GM12873 (cell line): ENCODE data around the gene ADAMTS14.

ENCODE experiments used
- TF ChIP-seq, protein P1 (sequence below): IDR thresholded peaks from 2 replicates; pipeline ENCODE4 v1.5.1; 2012; ENCODE audit warnings: low read depth, mild to moderate bottlenecking, moderate library complexity, low read length, control low read depth; ENCODE audit not compliant: insufficient read depth; ENCODE audit errors: missing control alignments

Gene ADAMTS14

DNA sequence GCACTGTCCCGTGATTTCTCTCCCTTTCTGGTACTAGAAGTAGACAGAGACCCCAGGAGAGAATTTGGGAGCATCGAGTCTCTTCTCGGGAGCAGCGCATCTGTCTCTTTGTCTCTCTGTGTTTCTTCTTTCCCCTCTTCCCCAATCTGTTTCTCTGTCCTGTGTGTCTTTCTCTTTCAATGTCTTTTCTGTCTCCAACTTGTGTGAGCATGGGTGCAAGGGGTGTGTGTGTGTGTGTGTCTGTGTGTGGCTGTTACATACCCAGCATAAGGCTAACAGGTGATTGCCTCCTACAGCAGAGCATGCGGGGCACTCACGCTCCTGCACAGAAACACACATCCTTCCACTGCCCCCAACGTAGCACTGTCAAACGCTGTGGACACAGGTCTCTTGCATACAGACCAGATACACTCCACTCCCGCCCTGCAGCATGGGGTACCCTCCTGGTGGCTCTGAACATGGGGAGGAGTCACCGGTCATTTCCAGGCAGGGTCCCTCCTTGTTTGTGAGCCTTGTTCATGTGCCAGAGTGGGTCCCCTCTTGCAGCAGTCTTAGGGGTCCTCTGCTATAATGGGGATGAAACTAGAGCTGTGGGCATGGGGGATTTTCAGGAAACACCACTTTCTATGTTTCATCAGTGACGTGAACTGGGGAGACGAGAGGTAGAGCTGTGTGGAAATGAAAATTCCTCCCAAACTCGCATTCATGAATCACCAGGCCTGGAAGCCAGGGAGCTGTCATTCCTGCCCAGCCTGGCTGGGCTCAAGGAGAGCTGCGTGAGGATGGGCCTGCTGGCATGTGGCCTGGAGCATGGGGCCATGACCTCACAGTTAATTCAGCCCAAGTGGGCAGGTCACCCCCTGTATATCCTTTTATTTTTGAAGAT lies 980 bp downstream of the ADAMTS14 start:
- TF ChIP-seq, protein P1, sequence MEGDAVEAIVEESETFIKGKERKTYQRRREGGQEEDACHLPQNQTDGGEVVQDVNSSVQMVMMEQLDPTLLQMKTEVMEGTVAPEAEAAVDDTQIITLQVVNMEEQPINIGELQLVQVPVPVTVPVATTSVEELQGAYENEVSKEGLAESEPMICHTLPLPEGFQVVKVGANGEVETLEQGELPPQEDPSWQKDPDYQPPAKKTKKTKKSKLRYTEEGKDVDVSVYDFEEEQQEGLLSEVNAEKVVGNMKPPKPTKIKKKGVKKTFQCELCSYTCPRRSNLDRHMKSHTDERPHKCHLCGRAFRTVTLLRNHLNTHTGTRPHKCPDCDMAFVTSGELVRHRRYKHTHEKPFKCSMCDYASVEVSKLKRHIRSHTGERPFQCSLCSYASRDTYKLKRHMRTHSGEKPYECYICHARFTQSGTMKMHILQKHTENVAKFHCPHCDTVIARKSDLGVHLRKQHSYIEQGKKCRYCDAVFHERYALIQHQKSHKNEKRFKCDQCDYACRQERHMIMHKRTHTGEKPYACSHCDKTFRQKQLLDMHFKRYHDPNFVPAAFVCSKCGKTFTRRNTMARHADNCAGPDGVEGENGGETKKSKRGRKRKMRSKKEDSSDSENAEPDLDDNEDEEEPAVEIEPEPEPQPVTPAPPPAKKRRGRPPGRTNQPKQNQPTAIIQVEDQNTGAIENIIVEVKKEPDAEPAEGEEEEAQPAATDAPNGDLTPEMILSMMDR = no peak

DNA sequence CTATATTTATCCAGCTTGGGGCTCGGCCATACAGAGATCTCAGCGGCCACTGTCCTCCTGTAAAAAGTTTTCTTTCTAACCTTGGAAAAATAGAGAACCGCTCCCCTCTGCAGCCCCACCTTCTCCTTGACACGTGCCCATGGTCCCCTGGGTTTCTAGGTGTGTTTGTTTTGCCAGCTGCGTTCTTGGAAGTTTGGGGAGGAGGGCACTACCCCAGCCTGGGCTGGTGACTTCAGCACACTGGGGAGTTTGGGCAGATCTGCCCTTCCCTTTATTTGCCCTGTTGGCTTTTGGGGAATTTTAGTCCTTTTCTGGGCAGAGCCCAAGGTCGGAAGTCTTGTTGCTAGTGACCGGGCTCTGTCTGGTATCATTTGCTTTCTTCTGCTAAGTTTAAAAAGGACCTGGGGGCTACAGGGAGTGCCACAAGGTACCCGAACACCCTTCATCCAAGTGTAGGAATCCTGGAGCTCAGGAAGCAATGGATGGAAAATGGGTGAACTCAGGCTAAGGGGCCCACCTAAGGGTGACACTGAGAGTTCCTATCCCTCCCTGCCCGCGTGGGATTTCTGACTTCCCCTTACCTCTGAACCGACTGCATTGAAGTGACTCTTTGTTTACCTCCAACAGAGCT lies 1.7 kb downstream of the ADAMTS14 start:
- TF ChIP-seq, protein P1 = no peak

DNA sequence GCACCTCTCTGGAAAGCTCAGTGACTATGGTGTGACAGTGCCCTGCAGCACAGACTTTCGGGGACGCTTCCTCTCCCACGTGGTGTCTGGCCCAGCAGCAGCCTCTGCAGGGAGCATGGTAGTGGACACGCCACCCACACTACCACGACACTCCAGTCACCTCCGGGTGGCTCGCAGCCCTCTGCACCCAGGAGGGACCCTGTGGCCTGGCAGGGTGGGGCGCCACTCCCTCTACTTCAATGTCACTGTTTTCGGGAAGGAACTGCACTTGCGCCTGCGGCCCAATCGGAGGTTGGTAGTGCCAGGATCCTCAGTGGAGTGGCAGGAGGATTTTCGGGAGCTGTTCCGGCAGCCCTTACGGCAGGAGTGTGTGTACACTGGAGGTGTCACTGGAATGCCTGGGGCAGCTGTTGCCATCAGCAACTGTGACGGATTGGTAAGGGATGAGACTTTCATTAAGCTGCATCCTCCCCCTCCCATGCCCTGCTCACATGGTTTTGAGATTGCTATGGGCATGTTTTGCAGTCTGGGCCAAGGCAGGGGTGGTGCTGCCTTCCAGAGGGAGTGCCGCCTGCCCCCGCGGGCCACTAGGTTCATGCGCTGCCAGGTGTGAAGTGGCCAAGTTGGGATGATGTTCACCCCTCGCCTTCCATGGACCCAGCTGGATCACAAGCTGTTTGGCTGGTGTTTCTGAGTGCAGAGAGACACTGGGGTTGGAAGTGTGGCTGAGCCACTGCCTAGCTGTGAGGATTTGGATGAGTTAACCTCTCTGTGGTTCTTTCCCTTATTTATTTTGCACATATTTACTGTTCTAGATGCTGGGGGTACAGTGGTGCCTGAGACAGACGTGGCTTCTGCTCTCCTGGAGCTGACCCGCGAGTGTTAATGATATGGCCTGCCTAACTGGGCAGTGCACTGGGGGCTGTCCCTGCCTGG lies 2.5 kb downstream of the ADAMTS14 start:
- TF ChIP-seq, protein P1 = no peak

DNA sequence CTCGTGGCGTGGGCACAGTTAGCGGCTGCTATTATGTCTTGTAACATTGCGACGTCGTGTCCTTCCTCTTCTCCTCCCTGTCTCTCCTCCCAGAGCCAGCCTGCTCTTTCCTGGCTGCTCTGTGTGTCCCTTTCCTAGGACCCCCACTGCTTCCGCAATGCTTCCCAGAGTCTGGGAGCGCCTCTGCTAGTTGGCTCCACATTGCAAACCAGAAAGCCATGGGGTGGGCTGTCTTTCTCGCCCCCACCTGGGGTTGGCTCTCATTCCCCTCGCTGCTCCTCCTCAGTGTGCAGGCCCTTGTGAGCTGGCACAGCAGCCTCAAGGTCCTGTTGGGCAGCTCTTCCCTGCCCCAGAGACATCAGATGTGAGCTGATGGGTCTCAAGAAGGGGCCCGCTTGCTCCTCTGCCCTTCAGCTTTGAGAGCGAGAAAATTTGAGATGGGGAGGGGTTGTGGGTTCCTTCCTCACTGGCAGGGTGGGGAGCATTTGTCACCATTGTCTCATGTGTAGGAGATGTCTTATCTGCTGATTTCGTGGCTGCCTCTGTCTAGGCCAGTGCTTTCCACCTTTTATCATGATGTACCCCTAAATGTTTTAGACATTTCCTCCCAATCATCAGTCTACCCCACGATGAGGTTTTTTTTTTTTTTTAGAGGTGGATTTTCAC lies 3.3 kb downstream of the ADAMTS14 start:
- TF ChIP-seq, protein P1 = no peak

DNA sequence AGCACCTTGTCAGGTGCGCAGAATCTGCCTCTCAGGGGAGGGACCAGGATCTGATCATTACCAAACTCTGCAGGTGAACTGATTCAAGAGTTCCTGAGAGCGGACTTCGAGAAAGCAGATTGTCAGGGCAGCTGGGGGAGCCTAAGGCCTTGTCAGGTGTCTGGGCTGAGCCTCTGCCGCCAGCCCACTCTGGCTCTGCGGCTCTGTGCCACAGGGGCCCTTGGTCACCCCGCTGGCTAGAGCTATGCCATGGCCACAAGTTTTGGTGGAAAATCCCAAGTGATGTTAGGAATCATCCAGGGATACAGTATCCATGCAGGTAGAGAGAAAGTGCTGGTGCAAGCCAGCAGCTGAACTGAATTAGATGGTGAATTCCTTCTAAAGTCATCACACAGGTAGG lies 4.2 kb downstream of the ADAMTS14 start:
- TF ChIP-seq, protein P1 = no peak

DNA sequence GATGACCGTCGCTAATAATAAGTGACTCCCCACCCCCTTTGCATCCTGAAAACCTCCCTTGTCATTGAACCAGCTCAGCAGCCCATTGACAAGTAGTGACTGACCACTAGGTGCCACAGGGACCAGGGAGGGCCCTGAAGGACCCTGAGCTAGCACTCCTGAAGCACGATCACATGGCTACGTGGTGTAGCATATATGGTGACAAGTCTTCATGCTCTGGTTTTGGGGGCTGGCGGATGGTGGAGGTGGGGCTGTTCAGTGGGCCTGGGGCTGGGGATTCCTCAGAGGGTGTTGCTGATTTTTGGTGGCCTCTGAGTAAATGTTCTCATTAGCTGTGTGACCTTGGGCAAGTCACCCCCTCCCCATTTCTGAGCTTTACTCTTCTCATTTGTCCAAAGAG lies 4.7 kb downstream of the ADAMTS14 start:
- TF ChIP-seq, protein P1 = no peak
